Measurements from ENCODE around the gene PIGB. TPM values are rescaled to one million over a fixed set of nuclear protein-coding genes. Genes with fewer than 3 reads are reported as not detected.
"Not testable (repeated sequence)": the region's sequence is repeated elsewhere in the genome, so short reads cannot be mapped to it uniquely, and the experiment has no call there.

The PIGB gene
- total RNA-seq, 1 experiment from 2014 or later = 19.3 TPM

- no peak for TF ChIP-seq REST (IDR thresholded peaks at IDR 0.05; ENCODE audit: insufficient read depth in 1 of 2, low read depth in 2 of 2, low read length in 1 of 2)
- no peak for TF ChIP-seq SIN3A (IDR thresholded peaks at IDR 0.05; ENCODE audit: borderline replicate concordance, insufficient read depth, low read depth, low read length)
- no peak for TF ChIP-seq CTCF (IDR thresholded peaks at IDR 0.05)
- no peak for TF ChIP-seq TCF7L2 (IDR thresholded peaks at IDR 0.05; ENCODE audit: low read depth, low read length)
- no peak for TF ChIP-seq POLR2AphosphoS5 (IDR thresholded peaks at IDR 0.05; ENCODE audit: low read depth, low read length)
- Histone ChIP-seq H3K4me1 (ENCODE audit: control insufficient read depth, insufficient read depth, low read length) (no peaks in the 10 kb centered on the region), H3K36me3 (ENCODE audit: control insufficient read depth, insufficient read depth, low read length) (no peaks in the 10 kb centered on the region), H3K27me3 (ENCODE audit: control insufficient read depth, insufficient read depth, low read length) (no peaks in the 10 kb centered on the region), H3K9me3 (ENCODE audit: control insufficient read depth, insufficient read depth, low read depth, low read length) (no peaks in the 10 kb centered on the region), H3K4me3 (ENCODE audit: low read depth in 2 of 2, low read length in 2 of 2) (no peak overlapping the region), H3K27ac (ENCODE audit: low read length) (no peak overlapping the region)
- no TSS peak for BruUV-seq (replicated peaks)
- CTCF ChIA-PET = no interaction called here
- ATAC-seq = no peak
- intact Hi-C loops (cut with micrococcal nuclease; ENCODE audit: unreplicated experiment) = no loop called here
- POLR2A ChIA-PET = no interaction called here
- no peak for DNase-seq (ENCODE audit: low read depth, low spot score)
- in situ Hi-C loops (cut with HindIII; ENCODE audit: low pct_unique_long_range_greater_than_20kb, low sequenced_read_pairs) = no loop called here
Measured at GRCh38 chr15:55394694-55395093, 75.7 kb downstream of the PIGB start.

GRCh38 chr15:55398243-55398642, 79.2 kb downstream of the PIGB start:
- no peak for DNase-seq (ENCODE audit: low read depth, low spot score)
- peaks cover 3% of the 10 kb centered on the region; the same call in 1 of the 2 replicates for H3K4me1 ChIP-seq (ENCODE audit: control insufficient read depth, insufficient read depth, low read length)
- POLR2A ChIA-PET = no interaction called here
- H3K27me3 ChIP-seq (ENCODE audit: control insufficient read depth, insufficient read depth, low read length) = no peaks in the 10 kb centered on the region
- no peak for ATAC-seq
- H3K9me3 ChIP-seq (ENCODE audit: control insufficient read depth, insufficient read depth, low read depth, low read length) = no peaks in the 10 kb centered on the region
- in situ Hi-C loops (cut with HindIII; ENCODE audit: low pct_unique_long_range_greater_than_20kb, low sequenced_read_pairs) (no loop called here), intact Hi-C loops (cut with micrococcal nuclease; ENCODE audit: unreplicated experiment) (no loop called here)
- H3K27ac ChIP-seq (ENCODE audit: low read length) = no peak overlapping the region
- H3K36me3 ChIP-seq (ENCODE audit: control insufficient read depth, insufficient read depth, low read length) = no peaks in the 10 kb centered on the region
- BruUV-seq (replicated peaks) = no TSS peak
- H3K4me3 ChIP-seq (ENCODE audit: low read depth in 2 of 2, low read length in 2 of 2) = no peak overlapping the region
- CTCF ChIA-PET = interaction anchor here (0.7 kb wide), 1 partner anchor 44 kb away, joined by 5 read pairs; no protein-coding TSS in a partner anchor
- no peak for TF ChIP-seq CTCF (IDR thresholded peaks at IDR 0.05)

- H3K9me3 ChIP-seq (ENCODE audit: control insufficient read depth, insufficient read depth, low read depth, low read length); BruUV-seq (replicated peaks); H3K4me1 ChIP-seq (ENCODE audit: control insufficient read depth, insufficient read depth, low read length); ATAC-seq; H3K36me3 ChIP-seq (ENCODE audit: control insufficient read depth, insufficient read depth, low read length); H3K27me3 ChIP-seq (ENCODE audit: control insufficient read depth, insufficient read depth, low read length); DNase-seq (ENCODE audit: low read depth, low spot score); in situ Hi-C loops (cut with HindIII; ENCODE audit: low pct_unique_long_range_greater_than_20kb, low sequenced_read_pairs); H3K27ac ChIP-seq (ENCODE audit: low read length); H3K4me3 ChIP-seq (ENCODE audit: low read depth in 2 of 2, low read length in 2 of 2): not testable (repeated sequence)
- ChIA-PET POLR2A (interaction anchor here (0.6 kb wide), 1 partner anchor 14 kb away, joined by 3 read pairs; no protein-coding TSS in a partner anchor), CTCF (interaction anchor here (0.6 kb wide), 1 partner anchor 402 kb away, joined by 6 read pairs; no protein-coding TSS in a partner anchor)
- intact Hi-C loops (cut with micrococcal nuclease; ENCODE audit: unreplicated experiment) = loop anchor here (10.0 kb wide), 1 partner anchor 75 kb away; no protein-coding TSS in a partner anchor
Measured at GRCh38 chr15:55400050-55400449, 81.0 kb downstream of the PIGB start.
